K562 (cell line): Measurements from ENCODE around the gene GINS3.

Experiments
- FOXJ3 ChIP-seq: sonication (generic); formaldehyde crosslinking; IDR thresholded peaks from 2 replicates; pipeline ENCODE4 v1.4.0; 2020; ENCODE audit warnings: mild to moderate bottlenecking, missing genetic modification reagents
- NFYB ChIP-seq: IDR thresholded peaks from 2 replicates; pipeline ENCODE4 v1.6.1; 2011; ENCODE audit warnings: mild to moderate bottlenecking, moderate library complexity; ENCODE audit not compliant: insufficient read length; ENCODE audit errors: extremely low read depth
- TAF7 ChIP-seq: fragments of 450-650 bp; IDR thresholded peaks from 2 replicates; pipeline ENCODE4 v1.6.1; 2016; ENCODE audit warnings: missing genetic modification characterization, missing compliant biosample characterization

GRCh38 chr16:58454178-58454577, 61.9 kb downstream of the GINS3 start:
- no peak for TF ChIP-seq TAF7 (tag)
- TF ChIP-seq FOXJ3: no peak
- no peak for TF ChIP-seq NFYB
